Measurements from ENCODE around the gene CFAP74.

Gene CFAP74

GRCh38 chr1:1968767-1969504, 34.6 kb downstream of the CFAP74 start:
- H3K4me3 ChIP-seq (ENCODE audit: low read depth, low read length): no peak overlapping the region
- TF ChIP-seq, protein P1, sequence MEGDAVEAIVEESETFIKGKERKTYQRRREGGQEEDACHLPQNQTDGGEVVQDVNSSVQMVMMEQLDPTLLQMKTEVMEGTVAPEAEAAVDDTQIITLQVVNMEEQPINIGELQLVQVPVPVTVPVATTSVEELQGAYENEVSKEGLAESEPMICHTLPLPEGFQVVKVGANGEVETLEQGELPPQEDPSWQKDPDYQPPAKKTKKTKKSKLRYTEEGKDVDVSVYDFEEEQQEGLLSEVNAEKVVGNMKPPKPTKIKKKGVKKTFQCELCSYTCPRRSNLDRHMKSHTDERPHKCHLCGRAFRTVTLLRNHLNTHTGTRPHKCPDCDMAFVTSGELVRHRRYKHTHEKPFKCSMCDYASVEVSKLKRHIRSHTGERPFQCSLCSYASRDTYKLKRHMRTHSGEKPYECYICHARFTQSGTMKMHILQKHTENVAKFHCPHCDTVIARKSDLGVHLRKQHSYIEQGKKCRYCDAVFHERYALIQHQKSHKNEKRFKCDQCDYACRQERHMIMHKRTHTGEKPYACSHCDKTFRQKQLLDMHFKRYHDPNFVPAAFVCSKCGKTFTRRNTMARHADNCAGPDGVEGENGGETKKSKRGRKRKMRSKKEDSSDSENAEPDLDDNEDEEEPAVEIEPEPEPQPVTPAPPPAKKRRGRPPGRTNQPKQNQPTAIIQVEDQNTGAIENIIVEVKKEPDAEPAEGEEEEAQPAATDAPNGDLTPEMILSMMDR (IDR thresholded peaks at IDR 0.05; ENCODE audit: borderline replicate concordance, insufficient read depth, low read depth, low read length): no peak

- no peak overlapping the region for H3K4me3 ChIP-seq (ENCODE audit: low read depth, low read length)
- TF ChIP-seq, protein P1 (IDR thresholded peaks at IDR 0.05; ENCODE audit: borderline replicate concordance, insufficient read depth, low read depth, low read length): no peak
Measured at GRCh38 chr1:1967879-1968278, 35.7 kb downstream of the CFAP74 start.

- H3K4me3 ChIP-seq (ENCODE audit: low read depth, low read length): no peak overlapping the region
Measured at GRCh38 chr1:1967151-1967550, 36.4 kb downstream of the CFAP74 start.

DNA sequence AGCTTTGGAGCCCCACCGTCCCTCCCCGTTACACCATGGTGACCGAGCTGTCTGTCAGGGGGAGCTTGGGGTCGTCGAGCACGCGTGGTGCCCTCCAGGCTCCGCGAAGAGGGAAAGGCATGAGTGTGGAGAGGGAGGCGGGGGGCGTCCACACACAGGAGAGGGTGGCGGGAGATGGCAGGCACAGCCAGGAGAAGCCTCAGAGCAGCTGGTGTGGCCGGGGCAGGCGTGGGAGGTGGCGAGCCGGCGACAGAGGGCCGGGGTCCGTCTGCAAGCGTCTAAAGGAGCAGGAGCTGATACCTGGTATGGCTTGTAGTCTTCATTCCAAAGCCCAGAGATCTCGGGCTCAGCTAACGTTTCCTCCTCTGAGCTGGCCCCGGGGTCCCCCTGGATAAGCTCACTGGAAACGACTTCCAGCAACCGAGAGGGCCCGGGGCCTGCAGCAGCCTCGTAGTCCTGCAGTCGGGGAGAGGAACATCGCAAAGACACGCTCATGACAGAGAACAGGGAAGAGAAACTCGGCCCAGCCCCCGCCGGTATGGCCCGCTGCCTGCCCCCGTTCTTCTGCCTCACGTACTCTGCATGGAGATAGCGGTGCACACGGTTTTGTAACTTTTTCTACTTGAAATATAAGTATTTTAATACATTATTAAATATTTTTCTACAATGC, 37.4 kb downstream of the CFAP74 start:
- no peak overlapping the region for H3K4me3 ChIP-seq (ENCODE audit: low read depth, low read length)
- TF ChIP-seq, protein P1 (IDR thresholded peaks at IDR 0.05; ENCODE audit: borderline replicate concordance, insufficient read depth, low read depth, low read length): no peak

More at GRCh38 chr1:1967151-1967550, 36.4 kb downstream of the CFAP74 start:
- TF ChIP-seq, protein P1 (IDR thresholded peaks at IDR 0.05; ENCODE audit: borderline replicate concordance, insufficient read depth, low read depth, low read length): no peak

DNA sequence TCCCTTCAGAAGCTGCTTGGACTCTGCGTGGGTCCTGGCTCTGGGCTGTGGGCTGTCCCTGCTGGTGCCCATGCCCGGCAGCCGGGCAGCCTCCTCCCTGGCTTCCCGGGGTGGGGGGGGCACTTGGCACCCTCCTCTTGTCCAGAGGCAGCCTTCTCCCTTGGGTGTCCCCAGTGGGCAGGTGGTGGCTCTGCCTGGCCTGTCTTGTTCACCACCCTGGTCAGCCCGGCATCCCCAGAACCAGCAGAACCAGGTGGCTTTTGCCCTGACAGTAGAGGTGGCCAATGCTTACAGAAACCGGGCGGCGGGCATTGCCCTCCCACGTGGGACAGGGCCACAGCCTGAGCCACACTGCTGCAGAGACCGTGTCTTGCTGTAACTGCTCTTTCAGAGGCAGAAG, 38.0 kb downstream of the CFAP74 start:
- no peak overlapping the region for H3K4me3 ChIP-seq (ENCODE audit: low read depth, low read length)
- TF ChIP-seq, protein P1 (IDR thresholded peaks at IDR 0.05; ENCODE audit: borderline replicate concordance, insufficient read depth, low read depth, low read length): no peak

GRCh38 chr1:1964811-1965210, 38.8 kb downstream of the CFAP74 start:
- TF ChIP-seq, protein P1 (IDR thresholded peaks at IDR 0.05; ENCODE audit: borderline replicate concordance, insufficient read depth, low read depth, low read length): no peak
- H3K4me3 ChIP-seq (ENCODE audit: low read depth, low read length): no peak overlapping the region

DNA sequence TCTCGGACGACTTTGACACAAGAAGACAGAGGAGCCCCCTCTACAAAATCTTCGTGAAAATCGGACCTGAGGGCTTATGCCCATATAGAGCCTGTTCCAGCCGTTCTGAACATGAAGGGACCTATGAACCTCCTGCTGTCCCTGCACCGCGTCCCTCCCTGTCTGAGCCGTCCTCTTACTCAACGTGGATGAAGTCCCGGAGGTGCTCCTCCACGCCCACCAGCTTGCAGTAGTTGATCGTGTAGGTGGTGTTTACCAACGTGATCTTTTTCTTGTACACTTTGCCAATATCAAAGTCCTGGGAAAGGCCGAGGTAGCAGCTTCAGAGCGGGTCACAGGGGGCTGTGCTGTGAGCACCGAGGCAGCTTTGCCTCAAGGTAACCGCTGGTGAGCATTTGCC, 40.0 kb downstream of the CFAP74 start:
- no peak overlapping the region for H3K4me3 ChIP-seq (ENCODE audit: low read depth, low read length)
- TF ChIP-seq, protein P1 (IDR thresholded peaks at IDR 0.05; ENCODE audit: borderline replicate concordance, insufficient read depth, low read depth, low read length): no peak
